IPS-NIHi11 (cell line): ENCODE results near the gene GPC5.

Source experiments
- DNase-seq: peaks from one replicate; pipeline ENCODE4 v3.0.0; 2012; ENCODE audit warnings: mixed read lengths, low spot score

Gene GPC5

DNA sequence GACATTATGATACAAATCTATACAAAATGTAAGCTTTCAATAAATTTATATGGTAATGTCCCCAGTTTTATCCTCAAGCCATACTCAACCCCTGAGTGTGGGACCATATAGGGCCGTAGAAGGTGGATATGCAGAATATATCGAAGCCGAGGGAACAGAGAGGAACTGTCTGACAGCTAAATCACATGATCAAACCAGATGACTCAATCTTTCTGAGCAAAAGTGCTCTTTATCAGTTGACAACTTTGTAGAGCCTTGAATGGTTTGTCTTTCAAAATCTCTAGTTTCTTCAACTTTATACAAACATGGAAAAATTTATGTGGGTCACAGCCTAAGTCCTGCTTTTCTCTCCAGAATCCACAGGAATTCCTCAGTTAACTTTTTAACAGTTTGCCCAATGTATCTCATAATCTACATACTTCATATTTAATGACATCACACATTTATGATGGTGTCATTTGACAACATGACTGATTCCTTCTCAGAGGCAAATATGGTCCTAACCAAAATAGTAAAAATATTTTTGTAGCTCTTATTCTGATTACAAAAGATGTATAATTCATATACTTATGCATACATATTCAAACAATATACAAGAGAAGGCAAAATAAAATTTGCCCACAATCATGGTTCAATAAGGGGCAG lies 1155.2 kb downstream of the GPC5 start:
- DNase-seq: no peak

DNA sequence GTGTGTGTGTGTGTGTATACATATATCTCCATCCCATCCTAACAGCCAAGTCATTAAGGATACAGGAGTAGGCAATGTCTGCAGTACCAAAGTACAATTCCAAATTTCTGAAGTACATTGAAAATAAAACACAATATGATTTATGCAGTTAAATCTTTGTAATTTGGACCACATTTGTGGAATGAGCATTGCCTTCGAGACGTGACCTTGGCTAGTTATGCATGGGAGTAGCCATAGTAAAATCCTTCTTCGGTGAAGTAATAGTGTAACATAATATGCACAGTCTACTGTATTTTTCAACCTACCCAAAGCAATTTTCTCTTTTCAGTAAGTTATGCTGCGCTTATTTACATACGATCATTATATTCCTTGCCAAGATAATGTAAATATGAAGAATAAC lies 1162.5 kb downstream of the GPC5 start:
- no peak for DNase-seq

DNA sequence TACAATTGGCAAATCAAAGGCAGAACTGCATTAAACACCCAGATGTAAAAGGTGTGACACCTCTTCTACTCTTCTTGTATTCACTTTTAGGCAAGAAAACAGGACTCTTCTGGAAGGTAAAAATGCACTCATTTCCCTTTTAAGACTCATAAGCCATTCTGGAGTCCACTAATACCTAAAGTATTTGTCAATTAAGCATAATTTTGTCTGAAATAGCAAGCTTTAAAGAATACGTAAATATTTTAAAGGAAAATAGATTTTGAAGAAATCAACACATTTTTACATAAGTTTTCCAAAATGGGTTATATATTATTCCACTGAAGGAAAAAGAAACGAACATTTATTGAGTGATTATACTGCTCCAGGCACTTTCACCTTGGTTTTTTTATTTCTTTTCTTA lies 1166.5 kb downstream of the GPC5 start:
- DNase-seq: no peak

DNA sequence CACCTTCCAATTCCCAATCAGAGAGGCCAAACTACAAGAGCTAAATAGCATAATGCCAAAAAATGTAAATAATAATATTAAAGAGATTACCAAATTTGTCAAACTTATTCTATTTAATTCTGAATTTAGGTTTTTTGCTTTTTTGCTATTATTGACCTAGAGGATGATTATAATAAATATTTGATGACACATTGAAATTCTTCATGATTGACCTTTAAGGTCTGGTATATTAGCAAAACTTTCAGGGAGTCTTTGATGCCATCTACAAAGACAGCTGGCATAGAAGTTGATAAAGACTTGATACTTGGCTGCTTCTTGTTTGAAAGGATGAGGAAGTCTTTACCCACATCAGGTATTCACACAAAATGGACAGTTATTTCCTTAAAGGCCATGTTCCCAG lies 1168.3 kb downstream of the GPC5 start:
- DNase-seq: no peak

DNA sequence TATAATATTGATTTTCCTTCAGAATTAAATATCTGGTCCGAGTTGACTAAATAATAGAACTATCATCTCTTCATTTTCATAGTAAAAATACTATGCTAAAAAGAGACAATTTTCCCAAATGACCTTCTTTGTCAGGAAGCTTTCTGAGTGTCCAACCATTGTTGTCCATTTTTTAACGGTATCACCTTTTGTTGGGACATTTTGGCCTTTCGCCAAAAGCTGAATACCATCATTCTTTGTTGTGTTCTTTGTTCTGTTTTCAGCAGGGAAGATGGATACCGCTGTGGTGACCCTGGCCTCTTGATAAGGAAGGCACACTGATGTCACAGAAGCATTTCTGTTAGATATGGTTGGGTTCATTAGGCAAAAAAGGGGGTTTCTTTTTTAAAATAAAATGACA lies 1173.8 kb downstream of the GPC5 start:
- no peak for DNase-seq

DNA sequence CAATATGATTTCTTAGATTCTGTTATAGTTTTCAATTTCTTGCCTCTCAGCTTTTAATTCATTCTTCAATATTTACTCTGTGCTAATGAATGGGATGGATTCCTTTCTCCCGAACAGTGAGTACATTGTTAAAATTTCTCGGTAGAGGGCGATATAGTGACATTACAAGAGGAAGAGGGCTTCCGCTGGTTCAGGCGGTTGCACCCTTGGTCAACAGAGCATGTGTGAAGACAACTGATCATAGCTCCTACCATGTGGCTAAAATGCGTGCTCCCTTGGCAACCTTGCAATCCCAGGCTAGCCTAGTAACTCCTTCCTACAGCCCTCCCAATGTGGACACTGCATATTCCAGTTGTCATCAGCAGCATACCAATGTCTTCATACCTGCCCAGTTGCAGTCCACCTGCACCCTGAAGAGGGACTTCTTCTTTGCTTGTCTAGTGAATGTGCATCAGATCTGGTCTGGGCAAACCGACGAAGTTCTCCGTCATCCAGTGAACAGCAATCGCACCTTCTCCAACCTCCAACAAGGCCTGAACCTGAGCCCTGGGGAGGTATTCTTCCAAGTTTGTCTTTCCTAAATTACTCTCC lies 1175.1 kb downstream of the GPC5 start:
- peak; percentile 60 for DNase-seq

DNA sequence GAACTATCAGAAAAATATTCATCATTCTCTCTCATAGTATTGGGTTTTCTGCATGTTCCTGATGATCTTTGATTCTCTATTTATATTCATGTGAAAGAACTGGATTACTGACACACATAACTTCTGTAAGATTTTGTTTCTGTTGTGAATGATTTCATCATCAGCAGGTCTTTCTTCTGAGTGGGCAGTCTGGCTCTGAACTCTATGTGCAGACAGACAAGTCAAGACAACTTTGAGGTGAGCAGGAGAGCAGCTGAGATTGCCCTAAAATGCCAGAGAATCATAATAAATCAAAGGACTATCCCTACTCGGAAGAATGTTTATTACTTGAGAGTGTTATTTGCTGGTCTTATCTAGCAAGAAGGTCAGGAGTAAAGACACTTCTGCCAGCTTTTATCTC lies 1176.1 kb downstream of the GPC5 start:
- no peak for DNase-seq

DNA sequence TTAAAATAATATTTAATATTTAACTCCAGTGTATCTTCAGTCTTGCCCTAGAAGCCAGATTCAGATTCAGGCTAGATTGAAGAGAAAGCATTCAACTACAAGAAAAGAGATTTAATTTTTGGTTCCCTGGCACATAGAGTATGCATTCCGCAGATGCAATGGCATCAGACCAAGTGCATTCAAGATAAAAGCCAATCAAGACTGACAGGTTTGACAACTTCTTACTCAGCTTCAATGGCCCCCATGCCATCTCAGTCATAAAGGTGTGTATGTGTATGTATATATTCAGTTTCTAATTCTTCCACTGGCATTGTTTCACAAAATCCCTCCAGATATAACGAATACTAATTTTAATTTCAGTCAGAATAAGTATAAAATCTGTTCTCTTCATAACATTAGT lies 1177.4 kb downstream of the GPC5 start:
- no peak for DNase-seq

DNA sequence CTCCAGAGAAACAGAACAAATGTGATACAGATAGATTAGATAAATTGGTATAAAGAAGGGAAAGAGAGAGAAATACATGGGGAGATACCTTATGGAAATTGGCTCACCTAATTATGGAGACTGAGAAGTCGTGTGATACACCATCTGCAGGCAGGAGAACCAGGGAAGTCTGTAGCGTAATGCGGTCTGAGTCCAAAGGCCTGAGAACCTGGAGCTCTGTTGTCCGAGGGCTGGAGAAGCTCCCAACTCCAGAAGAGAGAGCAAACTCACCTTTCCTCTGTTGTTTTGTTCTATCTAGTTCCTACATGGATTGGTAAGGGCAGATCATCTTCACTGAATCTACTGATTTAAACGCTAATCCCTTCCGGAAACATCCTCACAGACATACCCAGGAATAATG lies 1179.9 kb downstream of the GPC5 start:
- DNase-seq: no peak

DNA sequence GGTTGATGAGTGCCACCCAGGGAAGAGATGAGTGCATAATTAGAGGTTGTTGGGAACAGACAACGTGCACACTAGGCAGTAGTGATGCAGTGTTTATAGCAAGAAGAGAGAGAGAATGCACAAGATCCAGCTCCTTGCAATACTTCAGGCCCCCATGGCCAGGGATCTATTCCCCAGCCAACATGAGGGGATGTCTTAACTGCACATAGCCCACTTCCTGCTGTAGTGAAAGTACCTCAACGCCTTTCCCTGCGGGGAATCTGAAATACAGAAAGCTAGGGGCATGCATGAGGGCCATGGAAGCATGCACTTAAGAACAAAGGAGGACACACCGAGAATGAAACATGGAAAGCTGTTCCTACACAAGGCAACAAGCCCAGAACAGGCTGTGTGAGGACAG lies 1191.5 kb downstream of the GPC5 start:
- no peak for DNase-seq

DNA sequence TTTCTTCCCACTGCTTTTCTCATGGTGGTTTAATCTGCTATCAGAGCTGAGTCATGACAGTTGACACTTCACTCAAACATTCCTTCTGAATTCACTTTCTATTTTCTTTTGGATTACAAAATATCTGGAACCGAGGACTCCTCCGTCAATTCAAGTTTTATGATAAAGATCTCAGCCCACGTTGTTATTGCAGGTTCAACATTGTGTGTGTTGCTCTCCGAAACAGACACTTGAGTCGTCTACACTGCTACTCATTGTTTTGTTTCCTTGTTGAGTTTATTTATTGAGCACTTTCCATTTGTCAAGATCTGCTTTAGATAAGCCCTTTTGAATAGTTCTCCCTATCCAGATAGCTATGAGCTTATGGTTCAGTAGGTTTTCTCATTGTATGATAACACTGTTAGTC lies 1192.1 kb downstream of the GPC5 start:
- DNase-seq: no peak

DNA sequence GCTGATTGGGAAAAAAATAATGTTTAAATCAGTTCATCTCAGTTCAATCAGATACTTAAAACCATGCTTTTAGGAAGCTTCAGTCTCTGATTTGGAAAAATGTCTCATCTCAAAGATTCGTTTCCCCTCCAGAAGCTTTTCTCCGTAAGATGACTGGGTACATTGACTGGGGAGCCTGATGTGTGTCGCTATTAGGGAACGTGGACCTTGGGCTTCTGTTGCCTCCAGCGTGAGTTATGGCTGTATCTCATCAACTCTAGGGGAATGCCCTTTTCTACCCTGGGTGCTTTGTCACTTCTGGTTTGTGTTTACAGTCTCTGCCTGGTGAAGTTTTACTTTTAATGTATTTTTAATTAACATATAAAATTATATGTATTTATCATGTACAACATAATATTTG lies 1192.7 kb downstream of the GPC5 start:
- no peak for DNase-seq

DNA sequence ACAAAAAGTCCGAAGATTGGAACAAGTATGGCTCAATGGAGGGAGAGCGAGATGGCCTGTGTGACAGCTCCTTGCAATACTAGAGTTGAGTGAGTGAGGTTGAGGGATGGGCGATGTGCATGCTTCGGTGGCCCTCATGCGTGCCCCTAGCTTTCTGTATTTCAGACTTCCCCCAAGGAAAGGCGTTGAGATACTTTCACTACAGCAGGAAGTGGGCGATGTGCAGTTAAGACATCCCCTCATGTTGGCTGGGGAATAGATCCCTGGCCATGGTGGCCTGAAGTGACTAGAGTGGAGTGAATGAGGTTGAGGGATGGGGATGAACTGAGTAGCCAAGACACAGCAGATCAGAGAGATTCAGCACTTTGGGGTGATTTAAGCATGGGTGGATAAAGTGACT lies 1194.3 kb downstream of the GPC5 start:
- no peak for DNase-seq

DNA sequence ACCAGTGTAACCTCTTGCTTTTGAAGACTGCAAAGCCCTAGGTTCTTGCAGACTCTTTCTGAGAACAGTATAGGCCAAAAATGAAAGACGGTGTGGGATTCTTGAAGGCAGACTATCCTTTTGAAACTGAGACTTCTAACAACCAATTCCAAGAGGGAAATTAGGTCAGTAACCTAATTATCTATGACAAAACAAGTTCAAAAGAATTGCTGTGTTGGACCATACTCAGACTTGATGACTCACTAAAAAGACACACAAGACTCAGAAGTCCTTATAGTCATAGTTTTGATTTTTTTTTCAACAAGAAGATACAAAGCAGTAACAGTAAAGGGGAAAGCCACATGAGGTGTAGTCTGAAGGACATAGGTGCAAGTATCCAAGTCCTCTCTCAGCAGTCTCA lies 1204.1 kb downstream of the GPC5 start:
- DNase-seq: no peak

DNA sequence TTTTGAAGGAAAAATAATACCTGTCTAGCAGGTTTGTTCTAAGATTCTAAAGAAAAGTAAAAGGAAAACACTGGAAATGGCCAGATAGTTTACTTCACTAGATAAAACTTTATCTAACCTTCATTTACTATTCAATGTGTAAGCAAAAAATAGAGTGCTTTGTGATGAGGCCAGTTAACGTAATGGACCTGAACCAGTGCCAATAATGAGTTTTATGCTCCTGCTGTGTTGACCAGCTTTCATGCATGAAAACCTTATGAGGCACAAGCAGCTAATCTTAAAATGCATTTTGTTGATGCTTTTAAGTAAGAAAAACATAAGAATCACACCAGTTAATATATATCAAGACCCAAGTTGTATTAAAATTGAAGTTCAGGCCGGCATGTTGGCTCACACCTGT lies 1211.0 kb downstream of the GPC5 start:
- no peak for DNase-seq

DNA sequence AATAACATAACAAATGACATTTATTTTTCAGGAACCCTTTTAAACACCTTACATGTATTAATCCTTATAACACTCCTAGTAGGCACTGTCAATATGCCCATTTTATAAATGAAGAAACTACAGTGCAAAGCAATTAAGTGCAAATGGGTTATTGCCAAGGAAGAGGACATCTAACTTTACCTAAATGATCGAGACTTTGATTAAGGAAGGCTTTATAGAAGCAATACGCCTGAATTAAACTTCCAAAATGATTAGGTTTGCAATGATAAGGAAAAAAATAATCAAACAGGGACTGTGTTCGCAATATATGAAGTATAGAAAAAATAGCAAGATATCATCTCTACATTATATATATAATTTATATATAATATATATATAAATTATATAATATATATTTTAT lies 1214.5 kb downstream of the GPC5 start:
- DNase-seq: no peak

DNA sequence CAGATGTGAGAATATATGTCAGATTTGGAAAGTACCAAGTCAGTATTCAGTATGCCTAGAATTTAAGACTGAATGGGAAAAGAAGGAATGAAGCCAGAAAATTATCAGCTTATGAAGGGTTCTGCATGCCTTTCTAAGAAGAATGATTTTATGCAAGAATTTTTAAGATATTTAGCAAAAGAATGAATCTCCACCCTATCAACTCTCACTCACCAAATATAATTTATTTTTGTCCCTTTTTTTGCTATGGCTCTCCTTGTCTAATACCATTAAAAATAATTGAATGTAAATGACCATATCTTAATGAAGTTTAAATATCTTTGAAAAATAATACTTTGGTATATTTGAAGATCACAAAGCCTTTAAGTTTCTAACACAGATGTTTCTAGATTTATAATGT lies 1215.5 kb downstream of the GPC5 start:
- no peak for DNase-seq

DNA sequence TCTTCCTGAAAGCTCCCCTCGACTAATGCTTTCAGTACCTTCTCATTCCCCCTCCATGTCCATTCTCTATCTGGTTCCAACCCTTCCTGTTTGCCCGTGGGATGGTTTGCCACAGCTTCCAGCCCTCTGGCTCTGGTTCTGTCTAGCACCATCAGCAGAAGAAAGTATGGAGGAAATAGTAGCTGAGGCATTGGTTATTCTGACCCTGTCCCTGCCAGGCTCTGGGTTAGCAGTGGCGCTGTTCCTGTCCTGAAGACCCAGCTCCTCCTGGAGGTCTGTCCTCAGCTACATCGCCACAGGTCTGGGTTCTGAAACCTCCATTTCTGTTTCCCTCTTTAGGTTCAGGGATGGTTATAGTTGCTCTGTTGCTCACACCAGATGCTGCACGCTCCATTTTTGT lies 1223.6 kb downstream of the GPC5 start:
- no peak for DNase-seq

DNA sequence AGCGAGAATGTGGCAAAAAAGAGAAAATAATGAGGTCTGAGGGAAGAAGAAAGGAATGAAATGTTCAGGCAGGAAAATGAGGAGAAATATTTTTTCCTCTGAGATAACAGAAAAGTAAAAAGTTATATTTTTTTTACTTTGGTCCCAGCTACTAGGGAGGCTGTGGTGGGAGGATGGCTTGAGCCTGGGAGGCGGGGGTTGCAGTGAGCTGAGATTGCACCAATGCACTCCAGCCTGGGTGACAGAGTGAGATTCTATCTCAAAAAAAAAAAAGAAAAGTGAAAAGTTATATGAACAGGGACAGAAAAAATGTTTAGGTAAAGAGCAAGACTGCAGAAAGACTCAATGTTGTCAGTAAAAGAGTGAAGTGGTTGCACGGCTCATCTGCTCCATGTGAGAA lies 1224.5 kb downstream of the GPC5 start:
- no peak for DNase-seq

DNA sequence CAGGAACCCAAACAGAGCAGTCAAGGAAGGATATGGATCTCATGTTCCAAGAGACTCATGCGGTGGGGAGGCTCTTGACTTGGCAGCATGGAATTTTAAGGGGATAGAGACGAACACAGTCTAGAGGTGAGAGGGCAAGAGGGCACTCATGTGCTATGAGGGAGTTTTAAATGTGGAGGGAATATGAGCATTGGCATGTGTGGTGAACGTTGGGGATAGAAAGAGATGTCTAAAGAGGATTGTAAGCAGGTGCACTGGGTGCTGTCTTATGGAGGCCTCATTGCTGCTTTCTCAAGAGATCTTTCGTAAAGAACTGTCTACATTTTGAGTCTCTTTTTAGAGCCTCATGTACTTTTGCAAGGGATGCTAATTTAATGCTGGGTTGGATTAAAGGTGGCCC lies 1227.9 kb downstream of the GPC5 start:
- no peak for DNase-seq

DNA sequence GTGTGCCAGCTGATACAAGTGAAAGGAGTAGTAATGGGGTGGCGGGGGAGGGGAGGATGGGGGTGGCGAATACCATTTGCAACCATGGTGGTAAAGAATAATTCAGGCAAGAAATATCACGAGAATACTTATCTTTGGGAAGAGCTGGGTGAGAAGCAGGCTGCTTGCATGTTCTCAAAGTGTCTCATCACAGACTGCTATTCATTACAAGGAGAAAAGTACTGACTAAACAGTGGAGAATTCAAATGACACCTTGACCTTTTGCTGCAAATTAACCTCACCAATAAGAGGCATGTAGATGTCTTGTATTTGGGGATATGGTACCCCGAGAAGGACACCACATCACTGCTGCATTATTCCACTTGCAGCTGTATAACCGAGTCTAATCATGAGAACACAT lies 1242.5 kb downstream of the GPC5 start:
- no peak for DNase-seq

DNA sequence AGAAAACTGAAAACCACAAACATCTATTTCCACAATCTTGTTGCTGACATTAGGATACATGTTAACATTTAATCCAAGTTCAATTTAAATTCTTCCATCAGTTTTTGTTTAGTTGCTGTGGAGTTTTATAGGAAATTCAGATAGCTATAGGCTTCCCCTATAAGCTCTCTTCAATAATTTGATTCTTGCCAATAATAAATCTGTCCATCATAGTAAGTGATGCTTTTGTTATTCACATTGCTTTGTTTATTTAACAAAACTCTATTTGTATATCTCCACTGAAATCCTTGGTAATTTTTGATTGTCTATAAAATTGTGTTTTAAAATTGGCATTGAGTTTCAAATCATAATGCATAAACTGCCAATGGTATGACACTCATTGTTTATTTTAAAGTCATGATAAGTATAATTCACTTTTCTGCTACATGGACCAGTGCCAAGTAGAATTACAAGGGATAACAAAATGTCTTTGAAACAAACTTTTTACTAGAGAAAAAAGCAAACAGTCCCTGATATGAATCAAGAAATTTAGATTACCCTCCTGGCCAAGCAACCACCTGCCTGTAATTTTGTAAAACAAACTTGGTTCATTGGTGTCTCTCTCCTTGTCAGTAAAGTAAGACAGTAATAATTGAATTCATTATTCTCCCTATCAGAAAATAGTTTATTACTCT lies 1250.9 kb downstream of the GPC5 start:
- DNase-seq: no peak

DNA sequence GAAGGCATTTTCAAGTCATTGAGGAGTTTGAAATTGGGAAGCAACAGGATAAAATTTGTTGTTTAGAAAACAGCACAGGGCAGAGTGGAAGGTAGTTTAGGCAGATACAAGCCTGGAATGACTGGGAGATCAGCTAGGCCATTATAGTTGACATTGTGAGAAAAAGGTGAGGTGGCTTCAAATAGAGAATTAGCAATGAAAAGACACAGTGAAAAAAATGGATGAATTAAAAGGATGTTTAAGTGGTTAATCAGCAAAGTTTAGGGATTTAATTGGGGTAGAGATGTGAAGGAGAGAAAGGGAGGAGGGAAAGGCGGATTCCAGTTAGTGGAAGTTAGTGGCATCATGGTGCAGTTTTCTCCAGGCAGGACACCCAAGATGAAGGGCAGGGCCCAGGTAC lies 1257.7 kb downstream of the GPC5 start:
- no peak for DNase-seq

DNA sequence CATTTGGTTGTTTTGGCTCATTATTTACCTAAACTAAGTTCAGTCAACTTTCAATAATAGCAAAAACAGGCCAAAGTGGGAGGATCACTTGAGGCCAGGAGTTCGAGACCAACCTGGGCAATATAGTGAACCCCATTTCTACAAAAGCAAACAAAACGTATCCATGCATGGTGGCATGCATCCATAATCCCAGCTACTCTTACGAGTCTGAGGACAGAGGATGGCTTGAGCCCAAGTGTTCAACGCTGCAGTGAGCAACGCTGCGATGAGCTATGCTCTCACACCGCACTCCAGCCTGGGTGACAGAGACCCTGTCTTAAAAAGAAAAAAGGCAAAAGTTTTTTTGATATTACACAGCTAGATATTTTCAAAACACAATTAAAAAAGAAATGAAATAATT lies 1258.2 kb downstream of the GPC5 start:
- DNase-seq: no peak
